Gastrocnemius medialis (tissue), 4 donors: ENCODE measurements around the gene UBLCP1. TPM values are rescaled to one million over a fixed set of nuclear protein-coding genes. Genes with fewer than 3 reads are reported as not detected.

ENCODE experiments used
- ATAC-seq, 2 donors: fragments of 150-250 bp; one replicate each; pipeline ENCODE4 v1.9.1; 2016
- DNase-seq, 2 donors: peaks; one replicate each; pipeline ENCODE4 v3.0.0-alpha.2; 2019
- H3K27ac ChIP-seq, 4 donors: fragments of 200-600 bp; sonication (generic); 1 replicate in 1 of 4; 2 replicates in 3 of 4; pipeline ENCODE4 v1.5.1; 2016 to 2018; ENCODE audit warnings: mild to moderate bottlenecking in 2 of 4, moderate library complexity in 1 of 4
- H3K27me3 ChIP-seq, 3 donors: fragments of 200-600 bp; sonication (generic) in 2 of 3; 1 replicate in 1 of 3; 2 replicates in 2 of 3; pipeline versions ENCODE4 v1.5.1 to v1.6.0; 2016 to 2019; ENCODE audit warnings: mild to moderate bottlenecking in 1 of 3, moderate library complexity in 1 of 3
- H3K36me3 ChIP-seq, 2 donors: fragments of 200-600 bp; sonication (generic) in 1 of 2; one replicate each; pipeline ENCODE4 v1.5.1; 2017 to 2018
- H3K4me1 ChIP-seq, 2 donors: fragments of 200-600 bp; sonication (generic) in 1 of 2; one replicate each; pipeline ENCODE4 v1.5.1; 2016 to 2017; ENCODE audit warnings: mild to moderate bottlenecking in 2 of 2
- H3K4me3 ChIP-seq, 4 donors: fragments of 200-600 bp; sonication (generic) in 3 of 4; 1 replicate in 1 of 4; 2 replicates in 3 of 4; pipeline ENCODE4 v1.5.1; 2016 to 2019; ENCODE audit warnings: mild to moderate bottlenecking in 2 of 4
- H3K9me3 ChIP-seq, 3 donors: fragments of 200-600 bp; sonication (generic) in 2 of 3; 1 replicate in 1 of 3; 2 replicates in 2 of 3; pipeline ENCODE4 v1.5.1; 2016 to 2019
- POLR2A ChIP-seq, 2 donors: fragments of 450-650 bp; IDR thresholded peaks; one replicate each; pipeline ENCODE4 v1.6.1; 2017; ENCODE audit warnings: antibody characterized with exemption in 2 of 2, mild to moderate bottlenecking in 2 of 2, moderate library complexity in 2 of 2
- in situ Hi-C, 4 donors: fragments of 200-750 bp; cut with MboI; loops; one replicate each; pipeline versions ENCODE4 v1.15.0 to v1.8.0; 2017; ENCODE audit warnings: low sequenced_read_pairs in 4 of 4
- intact Hi-C: fragments of 100-400 bp; cut with DNase I; formaldehyde crosslinking; loops from one replicate; pipeline ENCODE4 v1.15.1; 2023; ENCODE audit warnings: low total_unique reads
- total RNA-seq, 4 donors: library from RNA; depleted of rRNA; stranded (reverse); fragments of >200 nt; gene quantifications; one replicate each; pipeline versions ENCODE4 v1.1.0 to v1.2.3, GENCODE V29; 2016
- TF ChIP-seq, protein P1 (sequence below), 5 experiments: fragments of 450-650 bp in 3 of 5; fragments of 200-600 bp in 2 of 5; sonication (generic) in 2 of 5; IDR thresholded peaks in 4 of 5; conservative IDR thresholded peaks in 1 of 5; 1 replicate in 4 of 5; 2 replicates in 1 of 5; pipeline ENCODE4 v1.5.1; 2016 to 2019; ENCODE audit warnings: antibody characterized with exemption in 5 of 5, mild to moderate bottlenecking in 3 of 5, moderate library complexity in 3 of 5

UBLCP1 gene
- total RNA-seq, 4 donors from 2014 or later, result 11.1 to 16.0 (median 14.3) TPM

DNA sequence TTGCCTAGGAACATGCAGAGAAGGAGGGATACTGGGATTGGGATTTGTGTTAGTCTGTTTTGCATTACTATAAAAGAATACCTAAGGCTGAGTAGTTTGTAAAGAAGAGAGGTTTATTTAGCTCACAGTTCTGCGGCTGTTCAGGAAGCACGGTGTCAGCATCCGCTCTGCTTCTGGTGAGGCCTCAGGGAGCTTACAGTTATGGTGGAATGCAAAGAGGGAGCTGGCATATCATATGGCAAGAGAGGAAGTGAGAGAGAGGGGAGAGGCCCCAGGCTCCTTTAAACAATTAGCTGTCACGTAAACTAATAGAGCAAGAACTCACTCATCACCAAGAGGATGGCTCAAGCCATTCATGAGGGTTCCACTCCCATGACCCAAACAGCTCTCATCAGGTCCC lies 40.2 kb downstream of the UBLCP1 start:
- in situ Hi-C loops (no loop called here), intact Hi-C loops (no loop called here)
- TF ChIP-seq, protein P1, sequence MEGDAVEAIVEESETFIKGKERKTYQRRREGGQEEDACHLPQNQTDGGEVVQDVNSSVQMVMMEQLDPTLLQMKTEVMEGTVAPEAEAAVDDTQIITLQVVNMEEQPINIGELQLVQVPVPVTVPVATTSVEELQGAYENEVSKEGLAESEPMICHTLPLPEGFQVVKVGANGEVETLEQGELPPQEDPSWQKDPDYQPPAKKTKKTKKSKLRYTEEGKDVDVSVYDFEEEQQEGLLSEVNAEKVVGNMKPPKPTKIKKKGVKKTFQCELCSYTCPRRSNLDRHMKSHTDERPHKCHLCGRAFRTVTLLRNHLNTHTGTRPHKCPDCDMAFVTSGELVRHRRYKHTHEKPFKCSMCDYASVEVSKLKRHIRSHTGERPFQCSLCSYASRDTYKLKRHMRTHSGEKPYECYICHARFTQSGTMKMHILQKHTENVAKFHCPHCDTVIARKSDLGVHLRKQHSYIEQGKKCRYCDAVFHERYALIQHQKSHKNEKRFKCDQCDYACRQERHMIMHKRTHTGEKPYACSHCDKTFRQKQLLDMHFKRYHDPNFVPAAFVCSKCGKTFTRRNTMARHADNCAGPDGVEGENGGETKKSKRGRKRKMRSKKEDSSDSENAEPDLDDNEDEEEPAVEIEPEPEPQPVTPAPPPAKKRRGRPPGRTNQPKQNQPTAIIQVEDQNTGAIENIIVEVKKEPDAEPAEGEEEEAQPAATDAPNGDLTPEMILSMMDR (IDR thresholded peaks at IDR 0.05 in 4 of 5, conservative IDR thresholded peaks at IDR 0.05 in 1 of 5), result no peak
- no peak for TF ChIP-seq POLR2A (IDR thresholded peaks at IDR 0.05)
- no peak for DNase-seq
- Histone ChIP-seq H3K4me1 (no peaks in the 10 kb centered on the region), H3K27ac (no peak overlapping the region), H3K36me3 (no peaks in the 10 kb centered on the region), H3K9me3 (no peaks in the 10 kb centered on the region), H3K27me3 (peaks cover 0 to 5% (median 0%) of the 10 kb centered on the region in 3 donors), H3K4me3 (no peak overlapping the region)
- ATAC-seq, result no peak

DNA sequence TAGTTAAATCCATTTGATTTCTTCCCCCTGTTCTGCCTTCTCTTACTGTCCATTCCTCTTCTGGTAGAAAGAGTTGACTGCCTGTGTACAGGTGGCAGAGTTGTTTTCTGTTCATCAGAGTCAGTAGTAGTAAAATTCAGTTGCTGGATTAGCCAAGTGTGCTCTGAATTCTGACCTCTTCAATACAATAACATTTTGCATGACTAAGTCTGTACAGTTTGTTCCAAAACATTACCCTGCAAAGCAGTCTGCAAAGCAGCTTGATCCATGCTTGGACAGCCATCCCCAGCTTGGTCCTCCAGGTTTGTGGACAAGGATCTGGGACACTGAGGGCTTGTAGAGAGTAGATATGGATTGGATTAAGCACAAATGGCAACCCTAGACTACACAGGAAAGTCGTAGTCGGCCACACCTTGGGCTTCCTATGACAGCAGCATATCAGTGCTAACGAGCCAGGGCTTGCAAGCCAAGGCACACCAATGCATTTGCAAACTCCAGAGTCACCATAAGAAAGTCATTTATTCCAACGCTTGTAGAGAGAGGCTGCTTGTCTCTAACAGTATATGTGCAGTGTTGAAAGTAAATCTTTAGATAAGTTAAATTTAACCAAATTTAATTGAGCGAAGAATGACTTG lies 42.0 kb downstream of the UBLCP1 start:
- DNase-seq (no peak), ATAC-seq (no peak)
- no peaks in the 10 kb centered on the region for H3K36me3 ChIP-seq
- in situ Hi-C loops, result no loop called here
- TF ChIP-seq POLR2A (IDR thresholded peaks at IDR 0.05), result no peak
- H3K9me3 ChIP-seq, result no peaks in the 10 kb centered on the region
- H3K27me3 ChIP-seq, result peaks cover 0 to 11% (median 0%) of the 10 kb centered on the region in 3 donors
- no peak overlapping the region for H3K27ac ChIP-seq
- no peaks in the 10 kb centered on the region for H3K4me1 ChIP-seq
- H3K4me3 ChIP-seq, result no peak overlapping the region
- intact Hi-C loops, result no loop called here

DNA sequence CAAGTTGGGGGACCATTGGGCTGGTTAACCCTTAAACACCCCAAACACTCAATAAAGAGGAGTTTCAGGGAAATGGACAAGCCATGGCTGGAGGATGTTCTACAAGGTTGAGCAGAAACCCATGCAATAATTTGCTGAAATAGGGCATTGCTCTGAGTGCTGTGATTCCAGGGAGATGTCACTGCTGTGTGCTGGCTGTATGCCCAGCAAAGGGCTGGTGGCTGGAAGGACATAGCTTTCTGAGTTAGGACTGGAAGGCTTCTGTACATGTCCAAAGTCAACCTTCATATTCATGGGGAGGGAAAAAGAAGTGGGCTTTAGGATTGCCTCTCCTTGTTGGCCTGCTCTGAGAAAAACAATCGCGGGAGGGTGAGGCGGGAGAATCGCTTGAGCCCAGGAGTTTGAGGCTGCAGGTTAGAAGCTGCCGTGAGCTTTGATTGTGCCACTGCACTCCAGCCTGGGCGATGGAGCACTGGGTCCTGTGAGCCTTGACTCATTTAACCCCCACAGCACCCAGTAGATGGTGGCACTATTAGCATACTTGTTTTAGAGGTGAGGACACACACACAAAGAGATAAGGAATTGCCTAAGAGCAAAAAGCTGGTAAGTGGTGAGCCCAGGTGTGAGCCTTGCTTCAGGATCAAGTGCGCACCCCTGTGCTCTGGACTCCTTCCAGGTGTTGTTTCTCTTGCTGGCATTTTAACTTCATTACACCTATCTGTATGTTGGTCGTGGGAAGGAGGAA lies 46.8 kb downstream of the UBLCP1 start:
- in situ Hi-C loops, result no loop called here
- intact Hi-C loops, result no loop called here
- Histone ChIP-seq H3K27ac (no peak overlapping the region), H3K4me1 (no peaks in the 10 kb centered on the region), H3K27me3 (peaks cover 7 to 26% (median 16%) of the 10 kb centered on the region in 3 donors), H3K36me3 (no peaks in the 10 kb centered on the region), H3K4me3 (no peak overlapping the region), H3K9me3 (no peaks in the 10 kb centered on the region)
- DNase-seq (no peak), ATAC-seq (no peak)
- no peak for TF ChIP-seq POLR2A (IDR thresholded peaks at IDR 0.05)
- TF ChIP-seq, protein P1 (IDR thresholded peaks at IDR 0.05 in 4 of 5, conservative IDR thresholded peaks at IDR 0.05 in 1 of 5), result no peak

DNA sequence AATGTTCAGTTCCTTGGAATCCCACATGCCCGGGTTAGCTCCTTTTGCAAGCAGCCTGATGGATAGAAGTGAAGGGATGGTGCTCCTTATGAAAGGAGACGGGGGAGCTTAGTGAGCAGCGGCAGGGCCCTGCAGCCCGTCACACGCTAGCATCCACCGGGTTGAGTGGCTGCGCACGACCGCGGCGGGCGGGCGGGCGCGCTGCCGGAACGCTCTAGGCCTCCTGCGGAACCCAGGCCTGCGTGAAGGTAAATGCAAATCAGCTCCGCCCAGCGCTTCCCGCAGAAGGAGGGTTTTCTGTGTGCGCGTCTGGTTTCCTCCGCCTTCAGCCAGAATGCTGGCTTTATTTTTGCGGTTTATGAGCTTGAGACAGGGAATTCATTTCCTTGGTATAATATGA lies 47.4 kb downstream of the UBLCP1 start:
- no peaks in the 10 kb centered on the region for H3K36me3 ChIP-seq
- DNase-seq (no peak), ATAC-seq (no peak)
- intact Hi-C loops, result no loop called here
- peaks cover 7 to 26% (median 16%) of the 10 kb centered on the region in 3 donors for H3K27me3 ChIP-seq
- H3K9me3 ChIP-seq, result no peaks in the 10 kb centered on the region
- TF ChIP-seq, protein P1 (IDR thresholded peaks at IDR 0.05 in 4 of 5, conservative IDR thresholded peaks at IDR 0.05 in 1 of 5), result no peak
- TF ChIP-seq POLR2A (IDR thresholded peaks at IDR 0.05), result no peak
- no peak overlapping the region for H3K27ac ChIP-seq
- H3K4me1 ChIP-seq, result no peaks in the 10 kb centered on the region
- in situ Hi-C loops, result no loop called here
- no peak overlapping the region for H3K4me3 ChIP-seq

DNA sequence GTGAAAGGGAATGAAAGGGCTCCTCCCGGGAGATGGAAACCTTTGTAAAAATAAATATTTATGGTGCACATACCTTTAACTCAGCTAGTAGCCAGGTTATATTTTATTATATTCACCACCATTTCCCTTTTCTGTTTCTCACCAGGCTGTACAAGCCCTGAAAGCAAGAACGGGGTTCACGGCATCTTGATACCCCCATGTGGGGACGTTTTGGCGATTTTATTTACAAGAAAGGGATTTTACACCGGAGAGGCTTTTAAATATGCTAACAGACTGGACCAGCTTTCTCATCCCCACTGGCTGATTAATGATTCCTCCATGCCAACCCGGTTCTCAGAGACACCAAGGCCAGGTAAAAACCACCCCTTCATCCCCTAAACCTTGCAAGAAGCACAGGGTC lies 48.0 kb downstream of the UBLCP1 start:
- Histone ChIP-seq H3K27me3 (peaks cover 7 to 26% (median 16%) of the 10 kb centered on the region in 3 donors), H3K27ac (no peak overlapping the region), H3K36me3 (no peaks in the 10 kb centered on the region), H3K4me1 (no peaks in the 10 kb centered on the region), H3K4me3 (no peak overlapping the region), H3K9me3 (no peaks in the 10 kb centered on the region)
- DNase-seq (no peak), ATAC-seq (no peak)
- in situ Hi-C loops, result no loop called here
- TF ChIP-seq, protein P1 (IDR thresholded peaks at IDR 0.05 in 4 of 5, conservative IDR thresholded peaks at IDR 0.05 in 1 of 5), result no peak
- no peak for TF ChIP-seq POLR2A (IDR thresholded peaks at IDR 0.05)
- intact Hi-C loops, result no loop called here
